GM19467 (cell line): ENCODE measurements around the gene HECTD4.
"Not testable (repeated sequence)": the region's sequence is repeated elsewhere in the genome, so short reads cannot be mapped to it uniquely, and the experiment has no call there.

ENCODE experiments used
- ATAC-seq: cut with Tn5 transposase; IDR thresholded peaks from one replicate; pipeline ENCODE4 v1.9.1; 2021; ENCODE audit warnings: mild to moderate bottlenecking, moderate library complexity; ENCODE audit not compliant: unreplicated experiment

The HECTD4 gene

GRCh38 chr12:112354399-112354798 lies 27.8 kb downstream of the HECTD4 start:
- no peak for ATAC-seq

GRCh38 chr12:112353393-112353792 lies 28.8 kb downstream of the HECTD4 start:
- no peak for ATAC-seq

- ATAC-seq, result no peak
Observed at GRCh38 chr12:112352921-112353320, 29.3 kb downstream of the HECTD4 start.

GRCh38 chr12:112350593-112351592 lies 31.3 kb downstream of the HECTD4 start:
- ATAC-seq, result no peak

DNA sequence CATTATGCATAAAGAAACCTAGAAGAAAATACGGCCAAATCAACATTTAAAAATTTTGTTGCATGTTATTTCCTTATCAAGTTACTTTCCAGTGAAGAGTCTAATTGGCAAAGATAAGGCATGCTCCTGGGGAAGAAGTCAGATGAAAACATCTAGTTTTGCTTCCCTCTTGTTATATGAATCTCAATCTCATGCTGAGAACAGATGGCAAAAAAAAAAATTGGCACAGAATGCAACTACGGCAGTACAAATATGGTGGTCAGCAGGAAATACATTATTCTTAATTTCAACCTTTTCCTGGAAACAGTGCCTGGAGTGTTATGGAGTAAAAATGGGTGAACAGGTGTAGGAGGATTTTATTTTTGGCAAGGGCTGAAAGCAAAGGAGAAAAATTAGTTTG lies 32.8 kb downstream of the HECTD4 start:
- no peak for ATAC-seq

- not testable (repeated sequence) for ATAC-seq
Observed at GRCh38 chr12:112348926-112349325, 33.3 kb downstream of the HECTD4 start.

GRCh38 chr12:112347581-112347982 lies 34.6 kb downstream of the HECTD4 start:
- ATAC-seq, result no peak

GRCh38 chr12:112346194-112346593 lies 36.0 kb downstream of the HECTD4 start:
- no peak for ATAC-seq

- no peak for ATAC-seq
Observed at GRCh38 chr12:112344220-112344619, 38.0 kb downstream of the HECTD4 start.

GRCh38 chr12:112342587-112342986 lies 39.6 kb downstream of the HECTD4 start:
- ATAC-seq, result no peak

DNA sequence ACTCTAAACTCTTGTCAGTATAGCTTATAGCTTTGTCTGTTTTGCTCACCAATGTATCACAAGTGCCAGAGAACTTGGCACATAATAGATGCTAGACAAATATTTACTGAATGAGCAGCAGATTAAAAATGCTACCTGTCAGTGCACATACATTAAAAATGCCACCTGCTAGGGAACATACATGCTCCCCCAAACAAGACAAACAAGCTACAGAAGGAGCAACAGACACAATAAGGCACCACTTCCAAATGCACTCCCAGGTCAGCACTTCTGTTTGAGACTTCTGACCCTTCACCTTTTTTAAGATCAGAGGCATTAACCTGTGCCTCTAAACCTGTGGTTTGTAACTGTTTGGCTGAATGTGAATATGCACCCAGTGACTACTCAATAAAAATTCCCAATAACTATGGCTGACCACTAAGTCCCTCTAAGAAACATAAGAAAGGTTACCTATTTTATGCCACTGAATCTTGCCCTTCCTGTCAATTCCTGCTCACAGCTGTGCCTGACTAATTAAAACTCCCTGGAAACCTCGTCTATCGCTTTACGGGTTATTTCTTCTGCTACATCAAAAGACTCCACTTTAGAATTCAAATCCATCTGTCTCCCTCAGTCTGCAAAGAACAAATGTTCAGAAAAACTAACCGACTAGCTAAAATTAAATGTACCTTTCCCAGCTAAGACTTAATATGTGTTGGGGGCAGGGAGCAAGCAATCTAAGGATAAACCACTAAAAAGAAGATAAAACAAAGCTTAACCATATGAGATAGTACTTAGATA lies 41.0 kb downstream of the HECTD4 start:
- no peak for ATAC-seq

DNA sequence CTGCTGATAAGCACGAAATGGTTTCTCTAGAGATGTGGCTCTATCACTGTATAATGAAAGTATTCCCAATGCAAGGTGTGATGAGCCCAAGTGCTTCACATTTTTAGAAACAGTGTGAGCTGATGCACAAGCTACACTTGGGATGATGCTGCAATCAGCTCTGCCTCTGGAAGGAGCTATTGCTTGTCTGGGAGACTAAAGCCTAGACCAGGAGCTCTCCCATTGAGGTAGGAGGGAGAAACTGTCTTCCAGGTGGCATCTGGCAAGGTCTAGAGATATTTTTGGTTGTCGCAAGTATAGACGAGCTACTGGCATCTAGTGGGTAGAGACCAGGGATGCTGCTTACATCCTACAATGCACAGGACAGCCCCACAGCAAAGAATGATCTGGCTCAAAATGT lies 42.0 kb downstream of the HECTD4 start:
- ATAC-seq, result no peak

DNA sequence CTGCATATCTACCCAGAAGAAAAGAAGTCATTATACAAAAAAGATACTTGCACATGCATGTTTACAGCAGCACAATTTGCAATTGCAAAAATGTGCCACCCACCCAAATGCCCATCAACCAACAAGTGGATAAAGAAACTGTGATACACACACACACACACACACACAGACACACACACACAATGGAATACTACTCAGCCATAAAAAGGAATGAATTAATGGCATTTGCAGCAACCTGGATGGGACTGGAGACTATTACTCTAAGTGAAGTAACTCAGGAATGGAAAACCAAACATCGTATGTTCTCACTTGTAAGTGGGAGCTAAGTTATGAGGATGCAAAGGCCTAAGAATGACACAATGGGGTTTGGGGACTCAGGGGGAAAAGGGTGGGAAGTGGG lies 47.2 kb downstream of the HECTD4 start:
- ATAC-seq, result not testable (repeated sequence)

- no peak for ATAC-seq
Observed at GRCh38 chr12:112333019-112333418, 49.2 kb downstream of the HECTD4 start.

DNA sequence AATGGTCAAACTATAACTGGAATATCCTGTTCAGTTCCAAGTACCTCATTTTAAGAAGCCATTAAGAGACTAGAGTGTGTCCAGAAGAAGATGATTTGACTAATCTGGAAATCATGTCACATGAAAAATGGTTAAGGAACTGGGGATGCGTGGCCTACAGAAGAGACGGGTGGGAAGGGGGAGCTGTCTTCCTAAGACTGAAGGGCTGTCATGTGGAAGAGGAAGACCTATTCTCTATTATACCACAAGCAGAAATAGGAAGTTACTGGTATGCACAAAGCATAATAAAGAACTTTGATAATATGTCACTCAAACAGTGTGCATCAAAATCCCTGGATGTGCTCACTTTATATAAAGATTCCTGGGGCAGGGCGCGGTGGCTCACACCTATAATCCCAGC lies 50.3 kb downstream of the HECTD4 start:
- no peak for ATAC-seq

GRCh38 chr12:112330706-112331105 lies 51.5 kb downstream of the HECTD4 start:
- ATAC-seq, result no peak

GRCh38 chr12:112328456-112329124 lies 53.6 kb downstream of the HECTD4 start:
- no peak for ATAC-seq

DNA sequence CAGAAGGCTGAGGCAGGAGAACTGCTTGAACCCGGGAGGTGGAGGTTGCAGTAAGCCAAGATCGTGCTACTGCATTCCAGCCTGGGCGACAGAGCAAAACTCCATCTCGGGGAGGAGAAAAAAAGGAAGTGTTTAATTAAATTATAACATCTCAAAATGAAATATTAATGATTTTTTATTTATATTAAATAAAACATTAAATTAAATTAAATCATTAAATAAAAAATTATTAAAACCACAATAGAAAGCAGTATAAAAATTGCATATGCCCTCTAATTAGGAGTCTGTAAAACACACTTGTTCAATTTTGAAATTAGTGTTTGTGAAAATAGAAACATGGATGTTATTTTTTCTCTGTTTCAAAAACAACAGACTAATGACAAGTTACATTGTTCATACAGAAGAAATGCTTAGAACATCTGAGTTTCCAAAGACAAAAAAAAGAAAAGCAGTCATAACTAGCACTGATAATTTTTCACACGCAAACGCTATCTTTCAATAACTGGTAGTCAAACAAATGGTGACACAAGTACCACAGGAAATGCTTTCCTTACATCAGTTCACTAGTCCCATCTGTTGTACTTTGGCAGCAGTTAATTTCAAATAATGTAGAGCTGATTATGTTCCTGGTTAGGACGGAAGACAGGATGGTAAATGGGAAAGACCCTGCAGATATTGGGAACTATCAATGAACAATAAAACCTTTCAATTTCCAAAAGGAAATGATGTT lies 54.9 kb downstream of the HECTD4 start:
- ATAC-seq, result no peak

GRCh38 chr12:112325622-112326207 lies 56.5 kb downstream of the HECTD4 start:
- ATAC-seq, result no peak

GRCh38 chr12:112325157-112325556 lies 57.1 kb downstream of the HECTD4 start:
- ATAC-seq, result no peak
